IPS DF 6.9 (cell line): ENCODE measurements around the gene DMD.

Experiments used
- DNase-seq: peaks from one replicate; pipeline ENCODE4 v3.0.0-alpha.2; 2013; ENCODE audit warnings: low read depth, low spot score
- H3K27ac ChIP-seq: one replicate; pipeline ENCODE4 v1.5.1; 2013; ENCODE audit warnings: low read length, control low read depth
- H3K27me3 ChIP-seq: 2 replicates; pipeline ENCODE4 v1.6.1; 2013; ENCODE audit warnings: mild to moderate bottlenecking, low read length; ENCODE audit not compliant: control insufficient read depth, insufficient read depth
- H3K36me3 ChIP-seq: 2 replicates; pipeline ENCODE4 v1.6.1; 2013; ENCODE audit warnings: low read length; ENCODE audit not compliant: control insufficient read depth, insufficient read depth
- H3K4me1 ChIP-seq: 2 replicates; pipeline ENCODE4 v1.6.1; 2013; ENCODE audit warnings: low read length; ENCODE audit not compliant: control insufficient read depth, insufficient read depth
- H3K4me3 ChIP-seq: 2 replicates; pipeline ENCODE4 v1.5.1; 2013; ENCODE audit warnings: mild to moderate bottlenecking, low read length
- H3K9me3 ChIP-seq: 2 replicates; pipeline ENCODE4 v1.6.1; 2013; ENCODE audit warnings: low read length, inconsistent platforms; ENCODE audit not compliant: control insufficient read depth, insufficient read depth
- WGBS: extraction: QIAGEN DNeasy Blood & Tissue Kit; methylation state at CpG from one replicate; pipeline ENCODE4 v1.1.7; 2013; ENCODE audit warnings: mixed read lengths, missing lambda C conversion rate; ENCODE audit not compliant: insufficient read length, insufficient coverage; 5-methylcytosine and 5-hydroxymethylcytosine counted together

The DMD gene

DNA sequence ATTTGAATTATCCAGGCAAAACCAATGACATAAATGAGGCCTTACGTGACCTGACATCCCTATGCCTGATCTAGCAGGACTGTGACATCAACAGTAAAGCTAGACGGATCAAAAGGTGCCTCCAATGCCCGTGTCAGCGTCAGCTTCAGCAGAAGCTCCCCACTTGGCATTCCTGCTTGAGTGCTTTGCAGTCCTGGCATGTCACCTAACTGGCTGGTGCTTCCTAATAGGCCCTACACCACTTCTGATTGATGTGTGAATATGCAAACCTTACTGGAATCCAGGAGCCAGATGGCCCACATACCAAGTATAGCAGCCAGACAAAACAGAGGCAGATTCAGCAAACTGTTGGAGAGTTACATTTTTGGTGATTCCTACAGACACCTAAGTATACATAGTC, 224.2 kb downstream of the DMD start:
- Histone ChIP-seq H3K4me3 (no peak overlapping the region), H3K36me3 (no peaks in the 10 kb centered on the region), H3K27ac (no peak overlapping the region), H3K9me3 (no peaks in the 10 kb centered on the region), H3K4me1 (no peaks in the 10 kb centered on the region; the same call in 1 of the 2 replicates), H3K27me3 (no peaks in the 10 kb centered on the region)
- DNase-seq, result peak; percentile 37
- no CpG with 5 or more reads among the region's 4 CpGs for WGBS

DNA sequence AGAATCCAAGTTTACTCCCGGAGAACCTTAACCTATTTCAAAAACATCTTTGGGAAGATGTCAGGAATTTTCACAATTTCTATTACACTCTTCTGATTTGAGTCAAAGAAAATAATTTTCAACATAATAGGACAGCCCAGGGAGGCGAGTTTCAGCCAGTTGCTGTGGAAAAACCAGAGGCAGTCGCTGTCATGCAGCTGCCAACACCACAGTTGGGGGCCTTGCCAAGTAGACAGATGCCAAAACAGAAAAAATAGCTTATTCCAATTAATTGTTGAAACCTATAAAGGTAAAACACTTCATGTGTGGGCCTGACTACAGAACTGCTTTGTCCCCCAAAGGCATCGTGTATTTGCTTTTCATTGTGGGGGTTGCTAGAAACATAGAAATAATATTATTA, 225.8 kb downstream of the DMD start:
- H3K27ac ChIP-seq, result no peak overlapping the region

DNA sequence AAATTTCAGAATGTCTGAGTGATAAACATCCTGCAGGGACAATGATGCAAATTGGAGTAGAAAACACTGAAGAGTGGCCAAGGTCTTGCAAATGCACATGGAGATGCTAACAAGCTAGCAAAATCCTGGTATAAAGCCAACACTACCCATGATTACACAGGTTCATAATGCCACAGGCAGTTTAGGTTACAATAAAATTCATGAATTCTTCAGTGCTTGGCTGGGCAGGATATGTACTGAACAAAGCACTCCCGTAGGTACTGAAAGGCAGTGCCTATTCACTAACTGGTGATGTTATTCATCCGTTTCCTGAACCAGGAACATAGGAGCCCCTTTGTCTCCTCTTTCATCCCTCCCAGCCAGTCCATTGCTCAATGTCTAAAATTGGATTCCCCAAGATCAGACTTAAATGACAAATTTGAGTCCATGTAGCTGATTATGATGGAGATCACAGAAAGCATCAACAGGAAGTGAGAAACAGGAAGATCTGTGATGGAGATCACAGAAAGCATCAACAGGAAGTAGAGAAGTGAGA, 244.5 kb downstream of the DMD start:
- DNase-seq, result no peak
- Histone ChIP-seq H3K27ac (no peak overlapping the region), H3K4me3 (no peak overlapping the region), H3K36me3 (no peaks in the 10 kb centered on the region), H3K4me1 (no peaks in the 10 kb centered on the region), H3K9me3 (no peaks in the 10 kb centered on the region), H3K27me3 (no peaks in the 10 kb centered on the region)
- no CpG with 5 or more reads among the region's 2 CpGs for WGBS

More for the DNA sequence above, 225.8 kb downstream of the DMD start:
- H3K27me3 ChIP-seq, result no peaks in the 10 kb centered on the region
- H3K9me3 ChIP-seq, result no peaks in the 10 kb centered on the region
- no peaks in the 10 kb centered on the region; the same call in 1 of the 2 replicates for H3K4me1 ChIP-seq
- H3K4me3 ChIP-seq, result no peak overlapping the region
- WGBS, result no CpG with 5 or more reads among the region's 4 CpGs
- H3K36me3 ChIP-seq, result no peaks in the 10 kb centered on the region
- no peak for DNase-seq

DNA sequence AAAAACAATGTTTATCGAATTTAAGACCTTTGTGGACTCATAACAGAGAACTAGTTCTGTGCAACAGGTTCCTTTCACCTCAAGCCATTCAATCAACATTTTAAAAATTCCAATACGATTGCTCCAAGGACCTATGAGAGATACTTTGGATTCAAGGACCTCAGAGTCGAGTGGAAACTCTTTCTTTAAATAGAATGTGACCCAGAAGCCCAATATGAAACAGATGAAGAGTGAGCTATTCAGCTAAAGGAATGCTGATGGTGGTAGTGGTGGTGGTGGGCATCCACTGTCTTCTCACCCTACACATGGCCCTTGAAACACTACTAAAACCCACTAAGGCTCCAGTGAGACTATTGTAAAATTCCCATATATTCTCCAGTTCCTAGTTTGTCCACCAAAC, 257.2 kb downstream of the DMD start:
- no peak for DNase-seq
- Histone ChIP-seq H3K4me3 (no peak overlapping the region), H3K27ac (no peak overlapping the region), H3K36me3 (no peaks in the 10 kb centered on the region), H3K27me3 (no peaks in the 10 kb centered on the region), H3K9me3 (no peaks in the 10 kb centered on the region), H3K4me1 (no peaks in the 10 kb centered on the region)
- no CpG with 5 or more reads among the region's 3 CpGs for WGBS

DNA sequence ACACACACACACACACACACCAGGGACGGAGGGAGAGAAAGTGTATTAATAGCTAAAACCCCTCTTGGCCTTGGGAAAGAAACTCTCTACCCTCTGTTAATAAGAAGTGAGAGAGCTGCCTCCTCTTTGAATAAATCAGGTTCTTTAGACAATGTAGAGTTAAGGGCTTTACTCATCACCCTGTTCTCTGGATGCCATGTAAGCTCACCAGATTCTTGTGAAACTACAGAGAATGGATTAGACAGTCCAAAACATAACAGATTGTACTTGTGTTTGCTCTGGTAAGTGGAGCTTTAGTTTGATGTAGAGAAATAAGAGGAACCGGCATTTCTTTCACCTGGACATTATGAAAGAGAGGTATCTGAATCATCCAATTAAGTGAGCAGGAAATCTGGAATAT, 263.2 kb downstream of the DMD start:
- WGBS, result no CpG with 5 or more reads among the region's 2 CpGs
- Histone ChIP-seq H3K27ac (no peak overlapping the region), H3K36me3 (no peaks in the 10 kb centered on the region), H3K4me1 (no peaks in the 10 kb centered on the region), H3K4me3 (no peak overlapping the region), H3K27me3 (no peaks in the 10 kb centered on the region), H3K9me3 (no peaks in the 10 kb centered on the region)
- DNase-seq, result no peak

DNA sequence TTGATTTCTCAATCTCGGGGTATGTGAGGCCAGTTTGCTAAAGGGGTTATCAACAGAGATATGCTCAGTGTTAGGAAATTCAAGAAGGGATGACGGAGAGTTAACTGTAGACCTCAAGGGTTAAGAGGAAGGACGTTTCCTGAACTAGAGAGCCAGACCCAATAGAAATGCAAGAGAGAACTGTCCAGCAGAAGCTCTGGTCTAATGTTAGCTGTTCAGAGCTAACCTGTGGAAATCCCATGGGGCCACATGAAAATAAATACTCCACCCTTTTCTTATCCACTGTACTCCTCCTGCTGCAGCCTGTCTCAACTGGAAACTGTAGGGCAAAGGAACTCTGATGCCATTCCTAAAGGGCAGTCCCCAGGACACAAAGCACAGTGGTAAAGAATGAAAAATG, 274.3 kb downstream of the DMD start:
- DNase-seq, result no peak
- no peak overlapping the region for H3K27ac ChIP-seq

DNA sequence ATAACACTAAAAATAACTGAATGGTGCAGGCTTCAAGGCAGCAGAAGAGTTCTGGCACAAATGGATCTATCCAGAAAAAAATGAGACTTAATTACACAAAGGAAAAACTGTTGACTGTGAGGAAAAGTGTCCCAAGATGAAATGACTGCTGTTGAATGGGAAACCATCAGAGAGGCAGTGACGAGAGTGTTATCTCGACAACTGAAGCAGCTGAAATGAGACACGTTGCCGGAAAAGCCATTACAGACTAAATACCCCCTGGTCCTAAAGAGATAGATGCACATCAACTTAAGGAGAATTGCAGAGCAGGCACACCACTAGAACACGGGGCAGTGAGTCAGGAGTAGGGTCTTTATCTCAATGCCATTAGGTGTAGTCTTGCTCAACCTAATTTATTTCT, 277.8 kb downstream of the DMD start:
- H3K27me3 ChIP-seq, result no peaks in the 10 kb centered on the region
- no peaks in the 10 kb centered on the region for H3K36me3 ChIP-seq
- no peaks in the 10 kb centered on the region for H3K4me1 ChIP-seq
- no peak overlapping the region for H3K27ac ChIP-seq
- no peak for DNase-seq
- no peaks in the 10 kb centered on the region for H3K9me3 ChIP-seq
- WGBS, result no CpG with 5 or more reads among the region's 5 CpGs
- H3K4me3 ChIP-seq, result no peak overlapping the region

More for the DNA sequence above, 274.3 kb downstream of the DMD start:
- WGBS, result no CpG with 5 or more reads among the region's 3 CpGs
- H3K27me3 ChIP-seq, result no peaks in the 10 kb centered on the region
- H3K4me3 ChIP-seq, result no peak overlapping the region
- no peaks in the 10 kb centered on the region for H3K9me3 ChIP-seq
- H3K4me1 ChIP-seq, result no peaks in the 10 kb centered on the region
- H3K36me3 ChIP-seq, result no peaks in the 10 kb centered on the region

DNA sequence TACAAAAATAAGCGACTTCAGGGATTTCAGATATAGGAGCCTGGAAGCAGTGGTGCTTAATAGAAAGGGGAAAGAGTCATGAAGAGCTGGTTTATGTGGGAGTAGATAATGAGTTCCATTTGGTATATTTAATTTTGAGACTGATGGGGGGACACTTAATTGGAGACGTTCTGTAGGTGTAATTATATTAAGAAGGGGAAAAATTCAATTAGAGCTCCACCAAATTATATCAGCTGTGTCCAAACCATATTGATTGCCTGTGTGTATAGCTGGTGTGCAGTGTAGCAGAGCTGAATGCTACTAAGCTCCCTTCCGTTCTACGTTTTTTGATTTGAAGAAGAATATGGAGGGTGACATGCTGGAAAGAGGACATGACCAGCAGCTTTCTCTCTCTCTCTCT, 282.3 kb downstream of the DMD start:
- no peak for DNase-seq
- Histone ChIP-seq H3K27me3 (no peaks in the 10 kb centered on the region), H3K27ac (no peak overlapping the region), H3K9me3 (no peaks in the 10 kb centered on the region), H3K4me1 (no peaks in the 10 kb centered on the region), H3K4me3 (no peak overlapping the region), H3K36me3 (no peaks in the 10 kb centered on the region)
- WGBS, result no CpG with 5 or more reads among the region's 4 CpGs

DNA sequence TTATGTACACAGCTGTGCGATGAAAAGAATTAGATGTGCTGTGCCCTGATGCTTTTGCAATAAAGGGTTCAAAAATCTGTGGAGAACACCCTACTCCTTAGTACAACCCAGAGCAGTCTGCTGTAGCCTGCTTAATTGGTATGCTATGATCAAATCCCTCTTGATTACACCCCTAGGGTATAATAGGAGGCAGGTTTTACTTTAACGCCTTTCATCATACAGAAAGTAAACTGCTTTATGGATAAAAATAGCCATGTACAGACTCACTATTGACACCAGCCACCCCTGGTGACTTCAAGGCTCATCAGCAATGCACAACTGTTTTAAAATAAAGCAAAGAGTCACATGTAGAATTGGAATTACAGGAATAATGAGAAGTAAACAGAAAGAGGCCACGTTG, 315.3 kb downstream of the DMD start:
- no peaks in the 10 kb centered on the region for H3K9me3 ChIP-seq
- no peak overlapping the region for H3K4me3 ChIP-seq
- no peaks in the 10 kb centered on the region for H3K27me3 ChIP-seq
- no peaks in the 10 kb centered on the region for H3K36me3 ChIP-seq
- no peak for DNase-seq
- WGBS, result no CpG with 5 or more reads among the region's 3 CpGs
- no peaks in the 10 kb centered on the region for H3K4me1 ChIP-seq
- H3K27ac ChIP-seq, result no peak overlapping the region

DNA sequence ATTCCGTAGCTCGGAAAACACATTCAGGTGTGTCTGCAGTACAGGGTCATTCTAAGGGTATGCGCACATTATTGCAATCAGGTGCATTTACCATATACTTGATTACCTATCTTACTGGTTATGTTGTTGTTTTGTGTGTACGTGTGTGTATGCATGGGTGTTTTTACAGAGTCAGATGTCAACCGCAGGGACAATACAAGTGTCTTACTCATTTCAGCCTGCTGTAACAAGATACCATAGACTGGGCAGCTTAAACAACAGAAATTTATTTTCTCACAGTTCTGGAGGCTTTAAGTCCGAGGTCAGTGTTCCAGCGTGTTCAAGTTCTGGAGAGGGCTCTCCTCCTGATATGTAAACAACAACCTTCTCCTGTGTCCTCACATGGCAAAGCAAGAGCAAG, 316.7 kb downstream of the DMD start:
- no peaks in the 10 kb centered on the region for H3K27me3 ChIP-seq
- H3K9me3 ChIP-seq, result no peaks in the 10 kb centered on the region
- no peaks in the 10 kb centered on the region for H3K4me1 ChIP-seq
- no CpG with 5 or more reads among the region's 7 CpGs for WGBS
- DNase-seq, result no peak
- H3K36me3 ChIP-seq, result no peaks in the 10 kb centered on the region
- H3K4me3 ChIP-seq, result no peak overlapping the region
- no peak overlapping the region for H3K27ac ChIP-seq

DNA sequence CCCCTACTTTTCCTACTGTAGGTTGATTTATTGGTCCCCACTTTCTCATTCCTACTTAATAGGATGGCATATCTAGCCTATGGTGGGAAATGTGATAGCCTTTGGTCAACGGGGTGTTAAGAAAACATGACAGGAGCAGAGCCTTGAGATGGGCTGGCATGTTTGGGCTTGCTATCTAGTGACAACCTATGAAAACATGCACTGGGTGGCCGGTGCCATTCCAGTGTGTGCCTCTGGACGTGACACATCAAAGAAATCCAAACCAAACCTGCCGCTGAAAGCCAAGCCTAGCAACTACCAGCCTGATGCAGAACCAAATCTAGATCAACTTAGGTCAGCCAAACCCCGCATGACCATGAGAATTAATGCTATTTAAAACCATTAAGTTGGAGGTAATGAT, 317.6 kb downstream of the DMD start:
- WGBS, result no CpG with 5 or more reads among the region's 5 CpGs
- DNase-seq, result no peak

More for the DNA sequence above, 317.6 kb downstream of the DMD start:
- H3K4me1 ChIP-seq, result no peaks in the 10 kb centered on the region
- H3K27ac ChIP-seq, result no peak overlapping the region
- no peaks in the 10 kb centered on the region for H3K9me3 ChIP-seq
- H3K36me3 ChIP-seq, result no peaks in the 10 kb centered on the region
- H3K4me3 ChIP-seq, result no peak overlapping the region
- H3K27me3 ChIP-seq, result no peaks in the 10 kb centered on the region
